ENCODE data around the gene TMUB1.

DNA sequence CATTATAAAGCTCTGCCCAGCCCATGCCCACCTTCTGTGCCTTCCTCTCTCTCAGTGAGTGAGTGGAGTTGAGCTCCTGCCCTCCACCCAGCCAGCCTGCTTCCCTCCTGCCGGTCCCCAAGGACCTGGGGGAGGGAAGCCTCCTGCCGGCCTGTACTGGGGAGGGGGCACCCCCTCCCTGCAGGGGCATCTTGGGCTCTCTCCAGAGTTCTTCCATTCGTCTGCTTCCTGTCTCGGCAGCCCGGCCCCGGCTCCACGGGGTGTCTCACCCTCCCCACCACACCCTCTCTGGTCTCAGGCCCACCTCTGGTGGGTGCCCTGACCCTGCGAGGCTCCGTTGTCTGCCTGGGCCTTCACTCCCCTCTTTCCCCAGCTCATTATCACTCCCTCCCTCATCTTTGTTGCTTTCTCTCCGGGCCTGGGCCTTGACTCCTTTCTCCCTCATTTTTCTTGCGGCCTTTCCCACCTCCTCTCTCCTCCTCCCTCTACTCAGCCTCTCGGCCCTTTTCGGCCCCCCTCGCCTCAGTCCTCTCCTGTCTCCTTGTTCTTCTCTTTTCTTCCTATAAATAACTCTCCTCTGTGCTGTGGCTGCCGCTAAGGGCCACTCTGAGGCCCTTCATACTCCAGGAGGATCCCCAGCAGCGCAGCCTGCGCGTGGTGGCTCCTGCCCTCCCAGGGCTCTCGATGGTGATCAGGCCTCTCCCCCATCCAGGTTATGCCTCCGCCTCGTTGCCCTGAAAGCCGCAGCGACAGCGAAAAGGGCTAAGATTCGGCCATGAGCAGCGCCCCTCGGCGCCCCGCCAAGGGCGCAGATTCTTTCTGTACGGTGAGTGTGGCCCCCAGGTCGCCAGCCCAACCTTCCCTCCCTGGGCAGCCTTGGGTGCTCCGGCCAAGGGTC lies 21.8 kb downstream of the TMUB1 start:
- no peak for TF ChIP-seq CTCF (IDR thresholded peaks at IDR 0.05)
- TF ChIP-seq POLR2A (IDR thresholded peaks at IDR 0.05), result no peak
